Measurements from ENCODE around the gene GPNMB.
"Not testable (repeated sequence)": the region's sequence is repeated elsewhere in the genome, so short reads cannot be mapped to it uniquely, and the experiment has no call there.

The GPNMB gene

DNA sequence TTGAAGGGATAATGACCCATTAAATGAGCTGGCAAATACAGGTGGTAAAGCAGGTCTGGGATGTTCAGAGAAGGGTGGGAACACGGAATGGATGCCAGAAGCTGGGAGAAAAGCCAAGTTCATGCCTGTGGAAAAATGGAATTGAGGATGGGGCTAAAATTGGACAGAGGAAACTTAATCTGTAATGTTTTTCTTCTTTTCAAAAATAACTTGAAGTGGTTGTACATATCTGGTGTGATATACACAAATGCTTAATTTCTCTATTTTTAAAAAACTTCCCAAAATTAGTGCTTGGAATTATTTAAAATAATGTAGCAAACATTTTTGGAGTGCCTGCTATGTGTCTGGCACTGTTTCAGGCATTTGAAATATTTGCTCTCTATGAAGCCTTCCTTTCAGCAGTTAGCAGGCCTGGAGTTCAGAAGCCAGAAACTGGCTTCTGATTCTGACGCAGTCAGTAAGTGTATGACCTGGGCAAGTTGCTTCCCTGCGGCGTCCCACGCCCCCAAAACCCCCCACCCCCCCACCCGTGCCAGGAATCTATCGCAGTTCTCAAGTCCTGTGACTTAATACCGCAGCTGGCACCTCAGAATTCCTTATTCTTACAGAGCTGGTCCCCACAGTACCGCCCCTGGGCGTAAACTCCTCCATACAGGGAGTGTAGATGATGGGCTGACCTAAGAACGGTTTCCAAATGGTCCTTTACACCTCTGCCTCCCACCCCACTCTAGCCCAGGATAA is 51.7 kb downstream of the GPNMB start:
- DNase-seq (ENCODE audit: extremely low read depth in 1 of 2, low read depth in 1 of 2), result no peak

- peak; percentile 92 for DNase-seq (ENCODE audit: extremely low read depth in 1 of 2, low read depth in 1 of 2)
These were observed 52.6 kb downstream of the GPNMB start, which contains the start of gene MALSU1 for GRCh38 chr7:23298885-23299769. Gene MALSU1 (plus strand): TSS chr7:23299339. CDS start chr7:23299353, 14 bp downstream.

DNA sequence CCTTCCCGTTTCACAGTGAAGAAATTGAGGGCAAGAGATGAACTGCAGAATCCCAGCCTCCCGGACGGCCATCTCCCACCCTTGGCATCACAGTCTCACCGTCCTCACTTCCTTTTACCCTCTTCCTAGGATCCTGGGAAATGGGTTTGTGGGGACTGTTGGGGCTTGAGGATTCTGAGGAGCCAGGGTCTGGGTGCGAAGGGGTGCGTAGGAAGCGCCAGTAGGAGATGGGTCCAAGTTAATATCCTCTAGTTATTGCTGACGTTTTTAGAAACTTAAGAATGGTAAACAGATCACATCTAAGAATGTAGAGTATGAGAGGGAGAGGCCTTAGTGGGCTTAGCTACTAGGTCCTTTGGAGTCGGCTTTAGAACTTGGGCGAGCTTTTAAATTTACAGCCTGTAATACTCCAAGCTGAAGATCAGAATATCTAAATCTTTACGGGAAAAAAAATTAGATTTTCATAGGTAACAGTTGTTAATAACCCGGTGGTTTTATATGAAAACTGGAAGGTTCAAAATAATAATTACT is 53.3 kb downstream of the GPNMB start:
- no peak for DNase-seq (ENCODE audit: extremely low read depth in 1 of 2, low read depth in 1 of 2)

DNA sequence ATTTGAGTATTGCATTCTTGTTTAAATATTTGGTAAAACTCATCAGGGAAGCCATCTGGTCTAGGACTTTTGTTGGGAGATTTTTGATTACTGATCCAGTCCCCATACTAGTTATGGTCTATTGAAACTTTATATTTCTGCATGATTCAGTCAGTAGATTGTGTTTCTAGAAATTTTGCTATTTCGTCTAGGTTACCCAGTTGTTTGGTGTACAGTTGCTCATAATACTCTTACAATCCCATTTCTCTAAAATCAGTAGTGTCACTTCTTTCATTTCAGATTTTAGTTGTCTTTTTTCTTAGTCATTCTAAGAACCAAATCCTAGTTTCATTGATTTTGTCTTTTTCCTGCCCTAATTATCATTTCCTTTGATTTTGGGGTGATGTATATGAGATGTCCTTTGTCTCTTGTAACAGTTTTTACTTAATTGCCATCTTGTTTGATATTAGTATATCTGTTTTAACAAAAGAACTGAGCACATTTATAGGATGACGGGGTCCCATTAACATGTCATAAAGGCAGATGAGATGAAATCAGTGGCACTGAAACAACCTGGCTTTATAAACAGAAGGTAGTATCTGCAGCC is 60.5 kb downstream of the GPNMB start:
- DNase-seq (ENCODE audit: extremely low read depth in 1 of 2, low read depth in 1 of 2), result no peak

- DNase-seq (ENCODE audit: extremely low read depth in 1 of 2, low read depth in 1 of 2), result no peak
These were observed 62.2 kb downstream of the GPNMB start for GRCh38 chr7:23308754-23309153.

GRCh38 chr7:23312141-23312540 is 65.6 kb downstream of the GPNMB start:
- not testable (repeated sequence) for DNase-seq (ENCODE audit: extremely low read depth in 1 of 2, low read depth in 1 of 2)

- no peak for DNase-seq (ENCODE audit: extremely low read depth in 1 of 2, low read depth in 1 of 2)
These were observed 68.8 kb downstream of the GPNMB start for GRCh38 chr7:23315366-23315765.
